Stimulated activated CD8-positive, alpha-beta memory T cell treated with anti-CD3 and anti-CD28 coated beads, Interleukin-12 subunit alpha, Interleukin-12 subunit beta, amount 100 ng/mL, for 4 hours (primary cell): ENCODE measurements around the gene OR51B6.
"Not testable (repeated sequence)": the region's sequence is repeated elsewhere in the genome, so short reads cannot be mapped to it uniquely, and the experiment has no call there.

Experiments
- DNase-seq: peaks from one replicate; pipeline ENCODE4 v3.0.0-alpha.2; 2020; ENCODE audit warnings: low read depth

Gene OR51B6

GRCh38 chr11:5364214-5364613, 12.9 kb downstream of the OR51B6 start:
- DNase-seq: no peak

- DNase-seq: not testable (repeated sequence)
These were observed 15.1 kb downstream of the OR51B6 start for GRCh38 chr11:5366365-5366764.

GRCh38 chr11:5366856-5367255, 15.5 kb downstream of the OR51B6 start:
- no peak for DNase-seq

- DNase-seq: no peak
These were observed 16.3 kb downstream of the OR51B6 start for GRCh38 chr11:5367448-5368074.

- no peak for DNase-seq
These were observed 17.3 kb downstream of the OR51B6 start for GRCh38 chr11:5368502-5369043.

- DNase-seq: no peak
These were observed 18.5 kb downstream of the OR51B6 start for GRCh38 chr11:5369789-5370188.

- no peak for DNase-seq
These were observed 29.5 kb downstream of the OR51B6 start for GRCh38 chr11:5380740-5381342.

GRCh38 chr11:5383576-5383975, 32.3 kb downstream of the OR51B6 start, which contains the start of gene OR51M1:
Gene OR51M1 (plus strand): TSS chr11:5383812. CDS start chr11:5389399, 5,587 bp downstream.
- no peak for DNase-seq

GRCh38 chr11:5384335-5384734, 33.0 kb downstream of the OR51B6 start:
- no peak for DNase-seq

GRCh38 chr11:5390210-5390609, 38.9 kb downstream of the OR51B6 start:
- DNase-seq: no peak

GRCh38 chr11:5394091-5394490, 42.8 kb downstream of the OR51B6 start:
- DNase-seq: no peak

- DNase-seq: no peak
These were observed 47.6 kb downstream of the OR51B6 start for GRCh38 chr11:5398936-5399335.
